ENCODE data around the gene MRPS30.
A peak's percentile ranks its signal among the peaks of the same experiment; 100 is the strongest.

MRPS30 gene

DNA sequence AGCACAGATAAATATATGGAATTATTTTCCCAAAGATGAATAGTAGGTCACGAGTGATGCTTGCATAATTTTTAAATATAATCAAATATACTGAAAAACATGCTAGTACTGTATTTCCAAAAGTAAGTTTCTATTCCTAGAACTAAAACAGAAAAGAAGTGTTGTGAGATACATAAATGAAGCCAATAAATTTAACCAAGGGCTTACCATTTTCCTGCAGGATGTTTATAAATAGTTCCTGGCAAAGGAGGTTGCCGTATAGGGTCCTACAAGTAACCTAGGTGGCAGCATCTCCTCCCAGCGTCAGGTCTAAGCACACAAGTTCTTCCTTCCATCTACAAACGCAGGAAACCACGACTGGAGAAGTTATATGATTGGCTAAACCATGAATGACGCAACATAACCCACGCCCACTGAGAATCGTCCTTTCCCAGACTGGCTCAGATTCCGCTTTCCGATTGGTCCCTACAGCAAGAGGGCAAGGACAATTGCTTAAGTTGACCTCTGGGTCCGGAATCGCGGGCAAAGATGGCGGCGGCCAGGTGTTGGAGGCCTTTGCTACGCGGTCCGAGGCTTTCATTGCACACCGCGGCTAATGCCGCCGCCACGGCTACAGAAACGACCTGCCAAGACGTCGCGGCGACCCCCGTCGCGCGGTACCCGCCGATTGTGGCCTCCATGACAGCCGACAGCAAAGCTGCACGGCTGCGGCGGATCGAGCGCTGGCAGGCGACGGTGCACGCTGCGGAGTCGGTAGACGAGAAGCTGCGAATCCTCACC lies at the start of gene MRPS30:
Gene MRPS30, plus strand, starts transcription at position 513 of the 780 bp plus-strand sequence. Its CDS starts 16 bp downstream, at position 529.
- Histone ChIP-seq H3K9me3 (ENCODE audit: insufficient read depth, low read length, severe bottlenecking) (no peaks in the 10 kb centered on the region), H2AFZ (ENCODE audit: low read depth, low read length) (peak within 1 kb of the TSS; percentile 95), H3K36me3 (ENCODE audit: insufficient read depth, low read length) (peaks cover 32% of the 10 kb centered on the region), H4K20me1 (ENCODE audit: insufficient read depth, low read length) (peaks cover 7% of the 10 kb centered on the region), H3K9ac (ENCODE audit: low read depth, low read length) (peak within 1 kb of the TSS; percentile 79), H3K79me2 (ENCODE audit: insufficient read depth, low read length) (peaks cover 61% of the 10 kb centered on the region), H3K4me2 (ENCODE audit: insufficient read depth, low read length) (peak within 1 kb of the TSS; percentile 81), H3K27ac (ENCODE audit: low read length) (peak within 1 kb of the TSS; percentile 88), H3K4me3 (ENCODE audit: low read depth in 1 of 2, low read length in 2 of 2) (peak within 1 kb of the TSS; percentile 83 to 85), H3K4me1 (ENCODE audit: insufficient read depth, low read length) (peaks cover 44% of the 10 kb centered on the region), H3K27me3 (ENCODE audit: insufficient read depth, low read length, poor library complexity) (no peaks in the 10 kb centered on the region)
- DNase-seq (peak; percentile 95), ATAC-seq (ENCODE audit: insufficient read depth, low read depth) (peak; percentile 95)
- TF ChIP-seq EZH2 (IDR thresholded peaks at IDR 0.05; ENCODE audit: borderline replicate concordance, low read depth, low read length, severe bottlenecking) (no peak), CTCF (IDR thresholded peaks at IDR 0.05; ENCODE audit: borderline replicate concordance, extremely low read depth, low read length, poor library complexity, severe bottlenecking) (peak; percentile 77)

DNA sequence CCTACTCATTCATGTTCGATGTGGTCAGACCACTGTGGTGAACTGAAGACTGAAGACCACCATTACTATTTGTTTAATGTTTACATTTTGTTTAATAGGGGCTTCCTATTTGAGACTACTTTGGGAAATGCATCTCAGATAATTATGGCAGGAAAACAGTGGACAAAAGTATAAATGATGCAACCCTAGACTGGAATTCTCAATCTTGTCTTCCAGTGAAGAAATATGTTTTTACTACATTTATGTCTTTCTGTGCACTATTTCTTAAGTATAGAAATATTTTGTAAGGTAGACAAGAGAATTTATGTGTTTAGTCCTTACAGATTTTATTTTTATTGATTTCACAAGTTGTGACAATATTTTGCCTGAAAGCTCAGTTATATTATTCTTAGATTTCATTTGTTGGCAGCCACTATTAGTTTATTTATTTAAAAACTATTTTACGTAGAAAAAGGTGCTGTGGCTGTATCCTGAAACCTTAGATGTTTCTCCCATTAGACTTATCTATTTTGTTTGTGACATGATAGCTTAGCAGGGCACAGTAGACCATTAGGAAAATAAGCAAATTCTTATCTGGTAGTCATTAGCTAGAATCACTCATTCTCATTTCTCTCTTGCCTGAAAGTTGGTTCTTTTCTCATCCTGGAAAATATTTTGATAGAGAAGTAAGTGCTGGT lies 39.4 kb upstream of the MRPS30 start:
- Histone ChIP-seq H3K4me2 (ENCODE audit: insufficient read depth, low read length) (no peak overlapping the region), H3K79me2 (ENCODE audit: insufficient read depth, low read length) (no peaks in the 10 kb centered on the region), H3K4me1 (ENCODE audit: insufficient read depth, low read length) (no peaks in the 10 kb centered on the region), H3K9ac (ENCODE audit: low read depth, low read length) (no peak overlapping the region), H3K9me3 (ENCODE audit: insufficient read depth, low read length, severe bottlenecking) (no peaks in the 10 kb centered on the region), H3K27me3 (ENCODE audit: insufficient read depth, low read length, poor library complexity) (no peaks in the 10 kb centered on the region), H4K20me1 (ENCODE audit: insufficient read depth, low read length) (no peaks in the 10 kb centered on the region), H3K36me3 (ENCODE audit: insufficient read depth, low read length) (no peaks in the 10 kb centered on the region), H3K27ac (ENCODE audit: low read length) (no peak overlapping the region), H2AFZ (ENCODE audit: low read depth, low read length) (no peak overlapping the region), H3K4me3 (ENCODE audit: low read depth in 1 of 2, low read length in 2 of 2) (no peak overlapping the region)
- TF ChIP-seq CTCF (IDR thresholded peaks at IDR 0.05; ENCODE audit: borderline replicate concordance, extremely low read depth, low read length, poor library complexity, severe bottlenecking) = no peak
- TF ChIP-seq EZH2 (IDR thresholded peaks at IDR 0.05; ENCODE audit: borderline replicate concordance, low read depth, low read length, severe bottlenecking) = no peak
- DNase-seq = no peak
- no peak for ATAC-seq (ENCODE audit: insufficient read depth, low read depth)

GRCh38 chr5:44769877-44770209 lies 38.9 kb upstream of the MRPS30 start:
- no peak overlapping the region for H3K4me2 ChIP-seq (ENCODE audit: insufficient read depth, low read length)
- no peak overlapping the region for H3K4me3 ChIP-seq (ENCODE audit: low read depth in 1 of 2, low read length in 2 of 2)
- H3K27ac ChIP-seq (ENCODE audit: low read length) = no peak overlapping the region
- no peaks in the 10 kb centered on the region for H3K4me1 ChIP-seq (ENCODE audit: insufficient read depth, low read length)
- no peak overlapping the region for H2AFZ ChIP-seq (ENCODE audit: low read depth, low read length)
- no peaks in the 10 kb centered on the region for H3K27me3 ChIP-seq (ENCODE audit: insufficient read depth, low read length, poor library complexity)
- H3K9me3 ChIP-seq (ENCODE audit: insufficient read depth, low read length, severe bottlenecking) = no peaks in the 10 kb centered on the region
- H3K36me3 ChIP-seq (ENCODE audit: insufficient read depth, low read length) = no peaks in the 10 kb centered on the region
- no peaks in the 10 kb centered on the region for H4K20me1 ChIP-seq (ENCODE audit: insufficient read depth, low read length)
- ATAC-seq (ENCODE audit: insufficient read depth, low read depth) = no peak
- no peak overlapping the region for H3K9ac ChIP-seq (ENCODE audit: low read depth, low read length)
- DNase-seq = no peak
- no peak for TF ChIP-seq CTCF (IDR thresholded peaks at IDR 0.05; ENCODE audit: borderline replicate concordance, extremely low read depth, low read length, poor library complexity, severe bottlenecking)
- no peak for TF ChIP-seq EZH2 (IDR thresholded peaks at IDR 0.05; ENCODE audit: borderline replicate concordance, low read depth, low read length, severe bottlenecking)
- H3K79me2 ChIP-seq (ENCODE audit: insufficient read depth, low read length) = no peaks in the 10 kb centered on the region

Data from DND-41 (cell line).